A549 (cell line): ENCODE data around the gene NCAM2. TPM values are rescaled to one million over a fixed set of nuclear protein-coding genes. Genes with fewer than 3 reads are reported as not detected.

Source experiments
- ATAC-seq, 2 experiments: fragments of 200-7000 bp in 1 of 2; fragments of >200 bp in 1 of 2; cut with Nextera tagmentation in 1 of 2; cut with Tn5 transposase in 1 of 2; 3 replicates each; pipeline versions ENCODE4 v1.8.0 to v1.9.1; 2018 to 2020; ENCODE audit warnings: mild to moderate bottlenecking in 1 of 2, moderate library complexity in 1 of 2
- CTCF ChIA-PET: fragments of 300-600 bp; sonication (Branson Sonifier 250); formaldehyde crosslinking; extraction: SDS; loops from one replicate; lab custom pipeline; 2021; ENCODE audit warnings: antibody characterized with exemption, inconsistent platforms; lab: Yijun Ruan, JAX
- POLR2A ChIA-PET: fragments of 350-600 bp; formaldehyde crosslinking; extraction: SDS; loops from one replicate; lab custom pipeline; 2021; ENCODE audit warnings: antibody characterized with exemption, inconsistent platforms; lab: Yijun Ruan, JAX
- DNase-seq, 2 experiments: peaks; one replicate each; pipeline versions ENCODE4 v3.0.0 to v3.0.0-alpha.2; 2011 to 2016; ENCODE audit warnings: low read depth in 1 of 2, low spot score in 1 of 2
- FAIRE-seq: peaks from 2 replicates; lab custom pipeline; 2011; peaks lifted over from hg19 to GRCh38; lab: Jason Lieb, UNC
- H3K27ac ChIP-seq, 2 experiments: fragments of >200 bp; sonication (Bioruptor Twin); formaldehyde crosslinking; 3 replicates each; pipeline ENCODE4 v1.5.1; 2016 to 2017
- H3K4me1 ChIP-seq: fragments of >200 bp; sonication (Bioruptor Twin); formaldehyde crosslinking; 3 replicates; pipeline ENCODE4 v1.6.1; 2016
- H3K4me2 ChIP-seq: fragments of >200 bp; sonication (Bioruptor Twin); formaldehyde crosslinking; 3 replicates; pipeline ENCODE4 v1.6.1; 2016
- H3K4me3 ChIP-seq: fragments of >200 bp; sonication (Bioruptor Twin); formaldehyde crosslinking; 3 replicates; pipeline ENCODE4 v1.5.1; 2016
- H3K9me3 ChIP-seq: fragments of >200 bp; sonication (Bioruptor Twin); formaldehyde crosslinking; 3 replicates; pipeline ENCODE4 v1.6.1; 2016
- CBX8 ChIP-seq: fragments of 200-600 bp; sonication (generic); IDR thresholded peaks from 2 replicates; pipeline ENCODE4 v1.6.1; 2016
- EHF ChIP-seq: fragments of 250-450 bp; sonication (Bioruptor Pico); IDR thresholded peaks from 2 replicates; pipeline ENCODE4 v1.5.0; 2020; ENCODE audit warnings: mild to moderate bottlenecking
- EP300 ChIP-seq, 2 experiments: fragments of >200 bp; sonication (Bioruptor Twin); formaldehyde crosslinking; IDR thresholded peaks; 2 replicates in 1 of 2; 3 replicates in 1 of 2; pipeline ENCODE4 v1.6.1; 2016 to 2017
- FOSB ChIP-seq: fragments of 250-450 bp; sonication (Bioruptor Pico); IDR thresholded peaks from 2 replicates; pipeline ENCODE4 v1.5.0; 2020; ENCODE audit warnings: mild to moderate bottlenecking, moderate library complexity
- FOXS1 ChIP-seq: fragments of 250-450 bp; sonication (Bioruptor Pico); IDR thresholded peaks from 2 replicates; pipeline ENCODE4 v1.5.0; 2020; ENCODE audit warnings: mild to moderate bottlenecking, moderate library complexity
- GATA3 ChIP-seq: IDR thresholded peaks from 2 replicates; pipeline ENCODE4 v1.6.1; 2012; ENCODE audit warnings: borderline replicate concordance
- HDAC2 ChIP-seq: fragments of 200-600 bp; sonication (generic); IDR thresholded peaks from 2 replicates; pipeline ENCODE4 v1.6.1; 2016
- HEYL ChIP-seq: fragments of 250-450 bp; sonication (Bioruptor Pico); IDR thresholded peaks from 2 replicates; pipeline ENCODE4 v1.8.0; 2021; ENCODE audit warnings: mild to moderate bottlenecking, moderate library complexity
- JUN ChIP-seq, 2 experiments: fragments of >200 bp; sonication (Bioruptor Twin); formaldehyde crosslinking; IDR thresholded peaks; 2 replicates in 1 of 2; 3 replicates in 1 of 2; pipeline ENCODE4 v1.6.1; 2016 to 2017
- JUNB ChIP-seq: fragments of >200 bp; sonication (Bioruptor Twin); formaldehyde crosslinking; IDR thresholded peaks from 2 replicates; pipeline ENCODE4 v1.6.1; 2016
- KDM5A ChIP-seq: fragments of 200-600 bp; sonication (generic); IDR thresholded peaks from 2 replicates; pipeline ENCODE4 v1.6.1; 2016; ENCODE audit warnings: antibody characterized with exemption, mild to moderate bottlenecking
- MAFK ChIP-seq: fragments of 450-650 bp; IDR thresholded peaks from 2 replicates; pipeline ENCODE4 v1.6.1; 2014; ENCODE audit not compliant: partially characterized antibody
- NPAS2 ChIP-seq: fragments of 250-450 bp; sonication (Bioruptor Pico); IDR thresholded peaks from 2 replicates; pipeline ENCODE4 v1.8.0; 2022; ENCODE audit warnings: mild to moderate bottlenecking, moderate library complexity, borderline replicate concordance
- PHF8 ChIP-seq: fragments of 200-600 bp; sonication (generic); IDR thresholded peaks from 2 replicates; pipeline ENCODE4 v1.6.1; 2016; ENCODE audit warnings: low read depth, mild to moderate bottlenecking, antibody characterized with exemption, moderate library complexity, borderline replicate concordance
- RAD21 ChIP-seq, 2 experiments: fragments of >200 bp in 1 of 2; sonication (Bioruptor Twin) in 1 of 2; formaldehyde crosslinking in 1 of 2; IDR thresholded peaks in 1 of 2; conservative IDR thresholded peaks in 1 of 2; 2 replicates in 1 of 2; 3 replicates in 1 of 2; pipeline ENCODE4 v1.6.1; 2012 to 2018; ENCODE audit warnings: inconsistent platforms in 1 of 2
- RFX5 ChIP-seq: fragments of 450-650 bp; IDR thresholded peaks from 2 replicates; pipeline ENCODE4 v1.7.1; 2014; ENCODE audit warnings: antibody characterized with exemption, mild to moderate bottlenecking, moderate library complexity
- SMC3 ChIP-seq: fragments of >200 bp; sonication (Bioruptor Twin); formaldehyde crosslinking; IDR thresholded peaks from 3 replicates; pipeline ENCODE4 v1.6.1; 2018; ENCODE audit warnings: inconsistent platforms
- ZFP36 ChIP-seq: fragments of 450-650 bp; IDR thresholded peaks from 2 replicates; pipeline ENCODE4 v1.6.1; 2014; ENCODE audit warnings: borderline replicate concordance; ENCODE audit not compliant: partially characterized antibody
- WGBS: methylation state at CpG from one replicate; pipeline ENCODE4 v1.1.6; 2017; ENCODE audit errors: missing lambda C conversion rate; 5-methylcytosine and 5-hydroxymethylcytosine counted together
- polyA plus RNA-seq, 4 experiments: library from polyadenylated mRNA; depleted of rRNA in 3 of 4; stranded (reverse); fragments of >200 nt; fragmentation: RNase III in 1 of 4; extraction: RNeasy Plus Mini Kit Qiagen cat#74134 plus additional on column Dnase treatment in 1 of 4; gene quantifications; 2 replicates in 3 of 4; 3 replicates in 1 of 4; pipeline ENCODE4 v1.2.3, GENCODE V29; 2011 to 2017
- TF ChIP-seq, protein P1 (sequence below): fragments of >200 bp; sonication (Bioruptor Twin); formaldehyde crosslinking; IDR thresholded peaks from 2 replicates; pipeline ENCODE4 v1.6.1; 2016
- TF ChIP-seq, protein P2 (sequence below): fragments of 250-450 bp; sonication (Bioruptor Pico); IDR thresholded peaks from 2 replicates; pipeline ENCODE4 v1.5.0; 2021; ENCODE audit warnings: mild to moderate bottlenecking, moderate library complexity, borderline replicate concordance
- TF ChIP-seq, protein P3 (sequence below): fragments of >200 bp; sonication (Bioruptor Twin); formaldehyde crosslinking; IDR thresholded peaks from 3 replicates; pipeline ENCODE4 v1.6.1; 2016
- TF ChIP-seq, protein P4 (sequence below): IDR thresholded peaks from 2 replicates; pipeline ENCODE4 v1.6.1; 2012
- TF ChIP-seq, protein P5 (sequence below): fragments of >200 bp; sonication (Bioruptor Twin); formaldehyde crosslinking; IDR thresholded peaks from 3 replicates; pipeline ENCODE4 v1.5.1; 2016

Gene NCAM2
- polyA plus RNA-seq, 2 of the 4 experiments (the other 2 are of a cell fraction), result not detected

- TF ChIP-seq MAFK, result no peak
- TF ChIP-seq RFX5, result no peak
- TF ChIP-seq, protein P1, sequence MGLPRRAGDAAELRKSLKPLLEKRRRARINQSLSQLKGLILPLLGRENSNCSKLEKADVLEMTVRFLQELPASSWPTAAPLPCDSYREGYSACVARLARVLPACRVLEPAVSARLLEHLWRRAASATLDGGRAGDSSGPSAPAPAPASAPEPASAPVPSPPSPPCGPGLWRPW, result no peak
- TF ChIP-seq, protein P2, sequence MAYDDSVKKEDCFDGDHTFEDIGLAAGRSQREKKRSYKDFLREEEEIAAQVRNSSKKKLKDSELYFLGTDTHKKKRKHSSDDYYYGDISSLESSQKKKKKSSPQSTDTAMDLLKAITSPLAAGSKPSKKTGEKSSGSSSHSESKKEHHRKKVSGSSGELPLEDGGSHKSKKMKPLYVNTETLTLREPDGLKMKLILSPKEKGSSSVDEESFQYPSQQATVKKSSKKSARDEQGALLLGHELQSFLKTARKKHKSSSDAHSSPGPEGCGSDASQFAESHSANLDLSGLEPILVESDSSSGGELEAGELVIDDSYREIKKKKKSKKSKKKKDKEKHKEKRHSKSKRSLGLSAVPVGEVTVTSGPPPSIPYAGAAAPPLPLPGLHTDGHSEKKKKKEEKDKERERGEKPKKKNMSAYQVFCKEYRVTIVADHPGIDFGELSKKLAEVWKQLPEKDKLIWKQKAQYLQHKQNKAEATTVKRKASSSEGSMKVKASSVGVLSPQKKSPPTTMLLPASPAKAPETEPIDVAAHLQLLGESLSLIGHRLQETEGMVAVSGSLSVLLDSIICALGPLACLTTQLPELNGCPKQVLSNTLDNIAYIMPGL (CRISPR knock-in tag), result no peak
- TF ChIP-seq FOXS1 (CRISPR knock-in tag), result no peak
- TF ChIP-seq SMC3, result no peak
- TF ChIP-seq JUNB, result no peak
- TF ChIP-seq PHF8, result no peak
- TF ChIP-seq, protein P3, sequence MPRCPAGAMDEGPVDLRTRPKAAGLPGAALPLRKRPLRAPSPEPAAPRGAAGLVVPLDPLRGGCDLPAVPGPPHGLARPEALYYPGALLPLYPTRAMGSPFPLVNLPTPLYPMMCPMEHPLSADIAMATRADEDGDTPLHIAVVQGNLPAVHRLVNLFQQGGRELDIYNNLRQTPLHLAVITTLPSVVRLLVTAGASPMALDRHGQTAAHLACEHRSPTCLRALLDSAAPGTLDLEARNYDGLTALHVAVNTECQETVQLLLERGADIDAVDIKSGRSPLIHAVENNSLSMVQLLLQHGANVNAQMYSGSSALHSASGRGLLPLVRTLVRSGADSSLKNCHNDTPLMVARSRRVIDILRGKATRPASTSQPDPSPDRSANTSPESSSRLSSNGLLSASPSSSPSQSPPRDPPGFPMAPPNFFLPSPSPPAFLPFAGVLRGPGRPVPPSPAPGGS, result no peak
- TF ChIP-seq EP300 (IDR thresholded peaks at IDR 0.05), result no peak
- TF ChIP-seq ZFP36, result no peak
- TF ChIP-seq HDAC2, result no peak
- TF ChIP-seq GATA3, result no peak
- TF ChIP-seq, protein P4, sequence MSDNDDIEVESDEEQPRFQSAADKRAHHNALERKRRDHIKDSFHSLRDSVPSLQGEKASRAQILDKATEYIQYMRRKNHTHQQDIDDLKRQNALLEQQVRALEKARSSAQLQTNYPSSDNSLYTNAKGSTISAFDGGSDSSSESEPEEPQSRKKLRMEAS, result no peak
- TF ChIP-seq, protein P5, sequence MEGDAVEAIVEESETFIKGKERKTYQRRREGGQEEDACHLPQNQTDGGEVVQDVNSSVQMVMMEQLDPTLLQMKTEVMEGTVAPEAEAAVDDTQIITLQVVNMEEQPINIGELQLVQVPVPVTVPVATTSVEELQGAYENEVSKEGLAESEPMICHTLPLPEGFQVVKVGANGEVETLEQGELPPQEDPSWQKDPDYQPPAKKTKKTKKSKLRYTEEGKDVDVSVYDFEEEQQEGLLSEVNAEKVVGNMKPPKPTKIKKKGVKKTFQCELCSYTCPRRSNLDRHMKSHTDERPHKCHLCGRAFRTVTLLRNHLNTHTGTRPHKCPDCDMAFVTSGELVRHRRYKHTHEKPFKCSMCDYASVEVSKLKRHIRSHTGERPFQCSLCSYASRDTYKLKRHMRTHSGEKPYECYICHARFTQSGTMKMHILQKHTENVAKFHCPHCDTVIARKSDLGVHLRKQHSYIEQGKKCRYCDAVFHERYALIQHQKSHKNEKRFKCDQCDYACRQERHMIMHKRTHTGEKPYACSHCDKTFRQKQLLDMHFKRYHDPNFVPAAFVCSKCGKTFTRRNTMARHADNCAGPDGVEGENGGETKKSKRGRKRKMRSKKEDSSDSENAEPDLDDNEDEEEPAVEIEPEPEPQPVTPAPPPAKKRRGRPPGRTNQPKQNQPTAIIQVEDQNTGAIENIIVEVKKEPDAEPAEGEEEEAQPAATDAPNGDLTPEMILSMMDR, result no peak
- TF ChIP-seq RAD21 (conservative IDR thresholded peaks at IDR 0.05 in 1 of 2, IDR thresholded peaks at IDR 0.05 in 1 of 2), result no peak
- H3K9me3 ChIP-seq, result no peaks in the 10 kb centered on the region
- POLR2A ChIA-PET, result no interaction called here
- H3K4me2 ChIP-seq, result no peak overlapping the region
- WGBS, result 0% methylated on average over 2 of the region's 2 CpGs
- DNase-seq (no peak), ATAC-seq (no peak), FAIRE-seq (no peak)
- CTCF ChIA-PET, result no interaction called here
- H3K4me3 ChIP-seq, result no peak overlapping the region
- no peaks in the 10 kb centered on the region for H3K4me1 ChIP-seq
- H3K27ac ChIP-seq, result no peak overlapping the region
These were observed 212.3 kb downstream of the NCAM2 start for GRCh38 chr21:21210552-21210951.

- FAIRE-seq (no peak), ATAC-seq (no peak), DNase-seq (no peak)
- no peak overlapping the region for H3K27ac ChIP-seq
- no peaks in the 10 kb centered on the region for H3K4me1 ChIP-seq
- no peak overlapping the region for H3K4me2 ChIP-seq
- TF ChIP-seq HEYL (no peak), JUN (IDR thresholded peaks at IDR 0.05) (no peak), CBX8 (no peak), FOSB (CRISPR knock-in tag) (no peak), EHF (CRISPR knock-in tag) (no peak), RFX5 (no peak), KDM5A (no peak), PHF8 (no peak), NPAS2 (CRISPR knock-in tag) (no peak)
- TF ChIP-seq, protein P1, result no peak
- TF ChIP-seq, protein P2 (CRISPR knock-in tag), result no peak
- CTCF ChIA-PET, result no interaction called here
- POLR2A ChIA-PET, result no interaction called here
- no peaks in the 10 kb centered on the region for H3K9me3 ChIP-seq
- whole genome bisulfite sequencing, result 5% methylated on average over 1 of the region's 1 CpG
- H3K4me3 ChIP-seq, result no peak overlapping the region
These were observed 215.1 kb downstream of the NCAM2 start for GRCh38 chr21:21213297-21213696.
